K562 (cell line): ENCODE data around the gene DGCR2. TPM values are rescaled to one million over a fixed set of nuclear protein-coding genes. Genes with fewer than 3 reads are reported as not detected.

Source experiments
- CHCHD3 ChIP-seq: fragments of 250-450 bp; sonication (Bioruptor Pico); IDR thresholded peaks from 2 replicates; pipeline ENCODE4 v2.1.2; 2022; ENCODE audit warnings: mild to moderate bottlenecking
- HSF4 ChIP-seq: fragments of 250-450 bp; sonication (Bioruptor Pico); IDR thresholded peaks from 2 replicates; pipeline ENCODE4 v2.1.2; 2022; ENCODE audit warnings: mild to moderate bottlenecking, moderate library complexity, borderline replicate concordance
- SMARCA4 ChIP-seq: fragments of 450-650 bp; IDR thresholded peaks from 2 replicates; pipeline ENCODE4 v1.6.1; 2016
- SPI1 ChIP-seq: IDR thresholded peaks from 2 replicates; pipeline ENCODE4 v1.6.1; 2011; ENCODE audit warnings: low read depth, low read length, control low read depth, borderline replicate concordance
- TRIM28 ChIP-seq: fragments of 450-650 bp; IDR thresholded peaks from 2 replicates; pipeline ENCODE4 v1.6.1; 2017
- ZBTB40 ChIP-seq, 2 experiments: fragments of 450-650 bp in 1 of 2; sonication (generic) in 1 of 2; formaldehyde crosslinking in 1 of 2; IDR thresholded peaks; 2 replicates each; pipeline versions ENCODE4 v1.7.1 to v1.9.0; 2016 to 2022; ENCODE audit warnings: inconsistent platforms in 1 of 2, mild to moderate bottlenecking in 1 of 2, missing genetic modification reagents in 1 of 2
- ZNF12 ChIP-seq: sonication (generic); formaldehyde crosslinking; IDR thresholded peaks from 2 replicates; pipeline ENCODE4 v1.4.0; 2020; ENCODE audit warnings: mild to moderate bottlenecking, missing genetic modification reagents
- ZNF212 ChIP-seq: fragments of 450-650 bp; formaldehyde crosslinking; IDR thresholded peaks from 2 replicates; pipeline ENCODE4 v1.4.0; 2020; ENCODE audit warnings: mild to moderate bottlenecking
- ZNF740 ChIP-seq, 3 experiments: fragments of 200-800 bp in 1 of 3; sonication (Bioruptor generic) in 1 of 3; sonication (generic) in 1 of 3; formaldehyde crosslinking in 1 of 3; IDR thresholded peaks; 2 replicates each; pipeline versions ENCODE4 v1.6.1 to v1.8.0; 2016 to 2022; ENCODE audit warnings: mild to moderate bottlenecking in 2 of 3, missing compliant biosample characterization in 2 of 3, missing genetic modification characterization in 2 of 3, missing genetic modification reagents in 1 of 3
- polyA plus RNA-seq, 8 experiments: library from polyadenylated mRNA; depleted of rRNA in 4 of 8; stranded (reverse) in 5 of 8; unstranded in 3 of 8; fragments of >200 nt; fragmentation: Nextera tagmentation in 2 of 8; fragmentation: Illumina TruSeq in 1 of 8; extraction: Ambion mirVana in 2 of 8; extraction: Trizol in 1 of 8; gene quantifications; 2 replicates each; pipeline versions ENCODE4 v1.2.1 to v1.2.3, GENCODE V29; 2011 to 2014; ENCODE audit warnings: inconsistent platforms in 1 of 8, missing spikeins in 1 of 8
- total RNA-seq, 7 experiments: library from RNA; depleted of rRNA in 6 of 7; stranded (reverse); fragments of >200 nt in 6 of 7; fragmentation: Illumina TruSeq in 2 of 7; extraction: Trizol in 2 of 7; gene quantifications; 2 replicates each; pipeline versions ENCODE4 v1.2.1 to v1.2.3, GENCODE V29; 2011 to 2021; ENCODE audit warnings: low replicate concordance in 1 of 7
- TF ChIP-seq, protein P1 (sequence below): sonication (generic); formaldehyde crosslinking; IDR thresholded peaks from 2 replicates; pipeline ENCODE4 v1.8.0; 2022; ENCODE audit warnings: mild to moderate bottlenecking, missing genetic modification reagents, borderline replicate concordance
- TF ChIP-seq, protein P2 (sequence below): fragments of 450-650 bp; IDR thresholded peaks from 2 replicates; pipeline ENCODE4 v1.6.1; 2016; ENCODE audit warnings: borderline replicate concordance

The DGCR2 gene
- total and polyA plus RNA-seq, 9 of the 15 experiments (the other 6 are each of a cell fraction or from before 2014, with no cell fraction given), result 0.69 to 101 (median 56.4) TPM

- TF ChIP-seq ZBTB40 (IDR thresholded peaks at IDR 0.05) (0 out of 2 replicates have a peak, but pooled peaks have one; percentile 28), ZBTB40 (CRISPR knock-in tag; IDR thresholded peaks at IDR 0.05) (no peak), SMARCA4 (no peak), ZNF12 (CRISPR knock-in tag) (no peak), TRIM28 (peak; percentile 54; the same call in 1 of the 2 replicates), CHCHD3 (no peak), ZNF212 (CRISPR knock-in tag) (no peak), ZNF740 (CRISPR knock-in tag; IDR thresholded peaks at IDR 0.05) (no peak), ZNF740 (tag; IDR thresholded peaks at IDR 0.05) (0 out of 4 replicates have a peak, but pooled peaks of 1 of the 2 experiments have one; percentile 27), SPI1 (no peak), HSF4 (no peak)
- TF ChIP-seq, protein P1, sequence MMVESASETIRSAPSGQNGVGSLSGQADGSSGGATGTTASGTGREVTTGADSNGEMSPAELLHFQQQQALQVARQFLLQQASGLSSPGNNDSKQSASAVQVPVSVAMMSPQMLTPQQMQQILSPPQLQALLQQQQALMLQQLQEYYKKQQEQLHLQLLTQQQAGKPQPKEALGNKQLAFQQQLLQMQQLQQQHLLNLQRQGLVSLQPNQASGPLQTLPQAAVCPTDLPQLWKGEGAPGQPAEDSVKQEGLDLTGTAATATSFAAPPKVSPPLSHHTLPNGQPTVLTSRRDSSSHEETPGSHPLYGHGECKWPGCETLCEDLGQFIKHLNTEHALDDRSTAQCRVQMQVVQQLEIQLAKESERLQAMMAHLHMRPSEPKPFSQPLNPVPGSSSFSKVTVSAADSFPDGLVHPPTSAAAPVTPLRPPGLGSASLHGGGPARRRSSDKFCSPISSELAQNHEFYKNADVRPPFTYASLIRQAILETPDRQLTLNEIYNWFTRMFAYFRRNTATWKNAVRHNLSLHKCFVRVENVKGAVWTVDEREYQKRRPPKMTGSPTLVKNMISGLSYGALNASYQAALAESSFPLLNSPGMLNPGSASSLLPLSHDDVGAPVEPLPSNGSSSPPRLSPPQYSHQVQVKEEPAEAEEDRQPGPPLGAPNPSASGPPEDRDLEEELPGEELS (CRISPR knock-in tag), result no peak
- TF ChIP-seq, protein P2, sequence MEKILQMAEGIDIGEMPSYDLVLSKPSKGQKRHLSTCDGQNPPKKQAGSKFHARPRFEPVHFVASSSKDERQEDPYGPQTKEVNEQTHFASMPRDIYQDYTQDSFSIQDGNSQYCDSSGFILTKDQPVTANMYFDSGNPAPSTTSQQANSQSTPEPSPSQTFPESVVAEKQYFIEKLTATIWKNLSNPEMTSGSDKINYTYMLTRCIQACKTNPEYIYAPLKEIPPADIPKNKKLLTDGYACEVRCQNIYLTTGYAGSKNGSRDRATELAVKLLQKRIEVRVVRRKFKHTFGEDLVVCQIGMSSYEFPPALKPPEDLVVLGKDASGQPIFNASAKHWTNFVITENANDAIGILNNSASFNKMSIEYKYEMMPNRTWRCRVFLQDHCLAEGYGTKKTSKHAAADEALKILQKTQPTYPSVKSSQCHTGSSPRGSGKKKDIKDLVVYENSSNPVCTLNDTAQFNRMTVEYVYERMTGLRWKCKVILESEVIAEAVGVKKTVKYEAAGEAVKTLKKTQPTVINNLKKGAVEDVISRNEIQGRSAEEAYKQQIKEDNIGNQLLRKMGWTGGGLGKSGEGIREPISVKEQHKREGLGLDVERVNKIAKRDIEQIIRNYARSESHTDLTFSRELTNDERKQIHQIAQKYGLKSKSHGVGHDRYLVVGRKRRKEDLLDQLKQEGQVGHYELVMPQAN, result no peak
These were observed 29.3 kb upstream of the DGCR2 start (continued) for GRCh38 chr22:19151329-19152191.
